ENCODE measurements around the gene MRPL21.

- TF ChIP-seq TAF1 (IDR thresholded peaks at IDR 0.05; ENCODE audit: borderline replicate concordance, low read depth, low read length) (no peak), POLR2A (IDR thresholded peaks at IDR 0.05; ENCODE audit: low read depth, low read length) (no peak)
Measured at GRCh38 chr11:68905421-68906360, 2.1 kb upstream of the MRPL21 start.

Measured in GM12892 (cell line).